Vagina (tissue), 2 donors: ENCODE measurements around the gene NOL4L.

Experiments used
- POLR2A ChIP-seq, 2 donors: fragments of 450-650 bp; IDR thresholded peaks; one replicate each; pipeline ENCODE4 v1.6.1; 2017; ENCODE audit warnings: antibody characterized with exemption in 2 of 2, mild to moderate bottlenecking in 2 of 2, moderate library complexity in 2 of 2
- POLR2AphosphoS5 ChIP-seq, 2 donors: sonication (generic); formaldehyde crosslinking; IDR thresholded peaks; one replicate each; pipeline ENCODE4 v1.9.0; 2017; ENCODE audit warnings: antibody characterized with exemption in 2 of 2, mild to moderate bottlenecking in 2 of 2, low read depth in 1 of 2; ENCODE audit not compliant: insufficient read depth in 1 of 2
- TF ChIP-seq, protein P1 (sequence below), 3 experiments: fragments of 450-650 bp in 2 of 3; fragments of 200-600 bp in 1 of 3; sonication (generic) in 1 of 3; IDR thresholded peaks; one replicate each; pipeline ENCODE4 v1.5.1; 2017 to 2019; ENCODE audit warnings: antibody characterized with exemption in 3 of 3, mild to moderate bottlenecking in 2 of 3, moderate library complexity in 2 of 3

DNA sequence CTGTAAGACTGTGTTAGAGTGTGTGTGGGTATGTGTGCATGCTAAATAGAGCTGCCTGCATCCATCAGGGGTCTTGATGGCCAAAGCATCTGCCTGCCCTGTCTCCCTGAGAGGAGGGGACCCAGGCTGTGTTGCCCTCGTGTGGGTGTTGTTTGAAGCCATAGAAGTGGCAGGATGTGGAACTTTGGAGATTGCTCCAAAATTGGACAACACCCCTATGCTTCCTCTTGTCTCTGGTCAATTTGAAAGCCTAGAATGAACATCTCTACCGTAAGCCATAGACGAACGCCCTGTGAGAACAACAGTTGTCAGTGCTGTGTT, 144.4 kb downstream of the NOL4L start:
- no peak for TF ChIP-seq POLR2A (IDR thresholded peaks at IDR 0.05)
- TF ChIP-seq, protein P1, sequence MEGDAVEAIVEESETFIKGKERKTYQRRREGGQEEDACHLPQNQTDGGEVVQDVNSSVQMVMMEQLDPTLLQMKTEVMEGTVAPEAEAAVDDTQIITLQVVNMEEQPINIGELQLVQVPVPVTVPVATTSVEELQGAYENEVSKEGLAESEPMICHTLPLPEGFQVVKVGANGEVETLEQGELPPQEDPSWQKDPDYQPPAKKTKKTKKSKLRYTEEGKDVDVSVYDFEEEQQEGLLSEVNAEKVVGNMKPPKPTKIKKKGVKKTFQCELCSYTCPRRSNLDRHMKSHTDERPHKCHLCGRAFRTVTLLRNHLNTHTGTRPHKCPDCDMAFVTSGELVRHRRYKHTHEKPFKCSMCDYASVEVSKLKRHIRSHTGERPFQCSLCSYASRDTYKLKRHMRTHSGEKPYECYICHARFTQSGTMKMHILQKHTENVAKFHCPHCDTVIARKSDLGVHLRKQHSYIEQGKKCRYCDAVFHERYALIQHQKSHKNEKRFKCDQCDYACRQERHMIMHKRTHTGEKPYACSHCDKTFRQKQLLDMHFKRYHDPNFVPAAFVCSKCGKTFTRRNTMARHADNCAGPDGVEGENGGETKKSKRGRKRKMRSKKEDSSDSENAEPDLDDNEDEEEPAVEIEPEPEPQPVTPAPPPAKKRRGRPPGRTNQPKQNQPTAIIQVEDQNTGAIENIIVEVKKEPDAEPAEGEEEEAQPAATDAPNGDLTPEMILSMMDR (IDR thresholded peaks at IDR 0.05) = no peak
- no peak for TF ChIP-seq POLR2AphosphoS5 (IDR thresholded peaks at IDR 0.05; ENCODE audit: insufficient read depth in 1 of 2, low read depth in 1 of 2)
